Measurements from ENCODE around the gene SKIC2.
A peak's percentile ranks its signal among the peaks of the same experiment; 100 is the strongest.

SKIC2 gene

GRCh38 chr6:31945507-31946369 lies 13.2 kb upstream of the SKIC2 start, which contains the start of gene CFB:
Gene CFB, plus strand, starts transcription at chr6:31946095. Its CDS starts 127 bp downstream, at chr6:31946222.
- no peak for DNase-seq

GRCh38 chr6:31946370-31946885 lies 12.5 kb upstream of the SKIC2 start:
- no peak for DNase-seq

- no peak for DNase-seq
These were observed 11.8 kb upstream of the SKIC2 start for GRCh38 chr6:31947070-31947675.

GRCh38 chr6:31947864-31948263 lies 11.1 kb upstream of the SKIC2 start:
- no peak for DNase-seq

- DNase-seq: no peak
These were observed 10.7 kb upstream of the SKIC2 start for GRCh38 chr6:31948306-31948705.

GRCh38 chr6:31948753-31949413 lies 10.1 kb upstream of the SKIC2 start:
- DNase-seq: no peak

GRCh38 chr6:31949926-31950548 lies 8.9 kb upstream of the SKIC2 start:
- DNase-seq: no peak

- DNase-seq: peak; percentile 22
These were observed 6.7 kb upstream of the SKIC2 start for GRCh38 chr6:31952140-31952805.

GRCh38 chr6:31952890-31953289 lies 6.1 kb upstream of the SKIC2 start:
- DNase-seq: no peak

- no peak for DNase-seq
These were observed 4.5 kb upstream of the SKIC2 start for GRCh38 chr6:31954511-31954910.

GRCh38 chr6:31956796-31957195 lies 2.2 kb upstream of the SKIC2 start:
- DNase-seq: no peak

GRCh38 chr6:31958412-31958740 lies 599 bp upstream of the SKIC2 start:
- DNase-seq: no peak

- DNase-seq: no peak
These were observed 2.6 kb downstream of the SKIC2 start for GRCh38 chr6:31961616-31962015.

GRCh38 chr6:31963921-31964320 lies 4.9 kb downstream of the SKIC2 start:
- DNase-seq: no peak

- DNase-seq: no peak
These were observed 6.7 kb downstream of the SKIC2 start for GRCh38 chr6:31965700-31966099.

GRCh38 chr6:31966506-31966905 lies 7.5 kb downstream of the SKIC2 start:
- DNase-seq: no peak

- DNase-seq: no peak
These were observed 8.3 kb downstream of the SKIC2 start for GRCh38 chr6:31966997-31967925.

GRCh38 chr6:31967926-31968320 lies 8.9 kb downstream of the SKIC2 start:
- DNase-seq: no peak

- DNase-seq: no peak
These were observed 9.4 kb downstream of the SKIC2 start for GRCh38 chr6:31968326-31968725.

- no peak for DNase-seq
These were observed 10.1 kb downstream of the SKIC2 start for GRCh38 chr6:31968791-31969711.
